ENCODE data around the gene RAB9A. TPM values are rescaled to one million over a fixed set of nuclear protein-coding genes. Genes with fewer than 3 reads are reported as not detected.
"Not testable (repeated sequence)": the region's sequence is repeated elsewhere in the genome, so short reads cannot be mapped to it uniquely, and the experiment has no call there.

The RAB9A gene
- total RNA-seq, 1 donor from 2014 or later, result 34.2 TPM

- Mint-ChIP-seq H3K27me3 (ENCODE audit: low read depth, unreplicated experiment) (no peaks in the 10 kb centered on the region), H3K4me3 (ENCODE audit: unreplicated experiment) (no peak overlapping the region), H3K4me1 (ENCODE audit: low read depth, unreplicated experiment) (peaks cover 9% of the 10 kb centered on the region), H3K27ac (ENCODE audit: unreplicated experiment) (peak overlapping the region; percentile 86), H3K36me3 (ENCODE audit: low read depth, unreplicated experiment) (no peaks in the 10 kb centered on the region), H3K9me3 (ENCODE audit: unreplicated experiment) (no peaks in the 10 kb centered on the region)
- Histone ChIP-seq H3K9me3 (ENCODE audit: insufficient read depth, low read depth, low read length) (no peaks in the 10 kb centered on the region), H3K4me2 (ENCODE audit: low read length) (peak overlapping the region; percentile 55), H3K9ac (ENCODE audit: low read length) (no peak overlapping the region), H3K79me2 (ENCODE audit: insufficient read depth, low read length) (no peaks in the 10 kb centered on the region), H3K27ac (ENCODE audit: low read depth, low read length) (peak overlapping the region; percentile 51), H3K36me3 (ENCODE audit: insufficient read depth, low read length) (no peaks in the 10 kb centered on the region), H2AFZ (ENCODE audit: low read depth, low read length) (no peak overlapping the region), H3K4me1 (ENCODE audit: insufficient read depth, low read length) (peaks cover 3% of the 10 kb centered on the region), H3K27me3 (ENCODE audit: insufficient read depth, low read length) (peaks cover 2% of the 10 kb centered on the region), H4K20me1 (ENCODE audit: insufficient read depth, low read length) (no peaks in the 10 kb centered on the region), H3K4me3 (ENCODE audit: insufficient read depth, low read depth, low read length) (no peak overlapping the region)
- DNase-seq (ENCODE audit: low read depth) (peak; percentile 96), FAIRE-seq (peak; percentile 97)
- TF ChIP-seq EZH2 (IDR thresholded peaks at IDR 0.05; ENCODE audit: insufficient read depth, low read length) (no peak), CTCF (IDR thresholded peaks at IDR 0.05; ENCODE audit: insufficient read depth, low read depth, low read length) (no peak)
Observed at GRCh38 chrX:13669246-13669737, 19.6 kb upstream of the RAB9A start.

- peak overlapping the region; percentile 51 for H3K27ac ChIP-seq (ENCODE audit: low read depth, low read length)
- not testable (repeated sequence) for H3K9me3 Mint-ChIP-seq (ENCODE audit: unreplicated experiment); H3K27me3 Mint-ChIP-seq (ENCODE audit: low read depth, unreplicated experiment); H3K4me3 Mint-ChIP-seq (ENCODE audit: unreplicated experiment); H3K79me2 ChIP-seq (ENCODE audit: insufficient read depth, low read length); H2AFZ ChIP-seq (ENCODE audit: low read depth, low read length); H4K20me1 ChIP-seq (ENCODE audit: insufficient read depth, low read length); H3K4me1 Mint-ChIP-seq (ENCODE audit: low read depth, unreplicated experiment); H3K4me1 ChIP-seq (ENCODE audit: insufficient read depth, low read length); DNase-seq (ENCODE audit: low read depth); H3K27me3 ChIP-seq (ENCODE audit: insufficient read depth, low read length); H3K36me3 ChIP-seq (ENCODE audit: insufficient read depth, low read length); H3K36me3 Mint-ChIP-seq (ENCODE audit: low read depth, unreplicated experiment); H3K9ac ChIP-seq (ENCODE audit: low read length); H3K4me3 ChIP-seq (ENCODE audit: insufficient read depth, low read depth, low read length); FAIRE-seq; H3K9me3 ChIP-seq (ENCODE audit: insufficient read depth, low read depth, low read length)
- peak overlapping the region; percentile 86 for H3K27ac Mint-ChIP-seq (ENCODE audit: unreplicated experiment)
- peak overlapping the region; percentile 55 for H3K4me2 ChIP-seq (ENCODE audit: low read length)
Observed at GRCh38 chrX:13669755-13670154, 19.2 kb upstream of the RAB9A start.

GRCh38 chrX:13670197-13670596 lies 18.7 kb upstream of the RAB9A start:
- H2AFZ ChIP-seq (ENCODE audit: low read depth, low read length), result no peak overlapping the region
- H3K27me3 Mint-ChIP-seq (ENCODE audit: low read depth, unreplicated experiment), result no peaks in the 10 kb centered on the region
- no peak overlapping the region for H3K4me3 ChIP-seq (ENCODE audit: insufficient read depth, low read depth, low read length)
- no peaks in the 10 kb centered on the region for H3K9me3 ChIP-seq (ENCODE audit: insufficient read depth, low read depth, low read length)
- H3K27ac ChIP-seq (ENCODE audit: low read depth, low read length), result no peak overlapping the region
- no peaks in the 10 kb centered on the region for H3K79me2 ChIP-seq (ENCODE audit: insufficient read depth, low read length)
- no peaks in the 10 kb centered on the region for H4K20me1 ChIP-seq (ENCODE audit: insufficient read depth, low read length)
- no peaks in the 10 kb centered on the region for H3K36me3 ChIP-seq (ENCODE audit: insufficient read depth, low read length)
- DNase-seq (ENCODE audit: low read depth) (no peak), FAIRE-seq (no peak)
- H3K9me3 Mint-ChIP-seq (ENCODE audit: unreplicated experiment), result no peaks in the 10 kb centered on the region
- peaks cover 3% of the 10 kb centered on the region for H3K4me1 ChIP-seq (ENCODE audit: insufficient read depth, low read length)
- no peaks in the 10 kb centered on the region for H3K36me3 Mint-ChIP-seq (ENCODE audit: low read depth, unreplicated experiment)
- H3K27ac Mint-ChIP-seq (ENCODE audit: unreplicated experiment), result peak overlapping the region; percentile 86
- TF ChIP-seq EZH2 (IDR thresholded peaks at IDR 0.05; ENCODE audit: insufficient read depth, low read length) (no peak), CTCF (IDR thresholded peaks at IDR 0.05; ENCODE audit: insufficient read depth, low read depth, low read length) (no peak)
- peaks cover 9% of the 10 kb centered on the region for H3K4me1 Mint-ChIP-seq (ENCODE audit: low read depth, unreplicated experiment)
- H3K27me3 ChIP-seq (ENCODE audit: insufficient read depth, low read length), result peaks cover 2% of the 10 kb centered on the region
- H3K4me3 Mint-ChIP-seq (ENCODE audit: unreplicated experiment), result no peak overlapping the region
- H3K4me2 ChIP-seq (ENCODE audit: low read length), result no peak overlapping the region
- H3K9ac ChIP-seq (ENCODE audit: low read length), result no peak overlapping the region
